HepG2 (cell line): ENCODE data around the gene HEBP1. TPM values are rescaled to one million over a fixed set of nuclear protein-coding genes. Genes with fewer than 3 reads are reported as not detected.

ENCODE experiments used
- polyA plus RNA-seq, 8 experiments: library from polyadenylated mRNA; depleted of rRNA in 3 of 8; stranded (reverse) in 7 of 8; unstranded in 1 of 8; fragments of >200 nt; fragmentation: Illumina TruSeq in 4 of 8; extraction: Trizol in 4 of 8; gene quantifications; 2 replicates each; pipeline versions ENCODE4 v1.2.1 to v1.2.3, GENCODE V29; 2011 to 2016; ENCODE audit warnings: low read depth in 4 of 8, missing spikeins in 1 of 8, mixed read lengths in 1 of 8; ENCODE audit not compliant: insufficient read depth in 1 of 8
- small RNA-seq, 3 experiments: library from RNA; depleted of rRNA; stranded (forward); fragments of <200 nt; gene quantifications; one replicate each; pipeline ENCODE3, GENCODE V24; 2012; ENCODE audit warnings: low read depth in 2 of 3, low replicate concordance in 1 of 3; ENCODE audit not compliant: insufficient read length in 3 of 3, insufficient read depth in 2 of 3
- total RNA-seq, 5 experiments: library from RNA; depleted of rRNA; stranded (reverse); fragments of >200 nt; fragmentation: Illumina TruSeq; extraction: Trizol; gene quantifications; 2 replicates each; pipeline ENCODE4 v1.2.3, GENCODE V29; 2016; ENCODE audit warnings: low read depth in 1 of 5

HEBP1 gene
- total and polyA plus RNA-seq, 2 of the 13 experiments (the other 11 are each of a cell fraction or from before 2014, with no cell fraction given): 7.8 to 9.4 TPM

Small RNAs within 50 kb of the gene (small RNA-seq; reads per million reads assigned to genes)
- 0 to 0.98 (median 0.61) reads per million in 3 experiments for gene RF00604

Other genes with a start within 250 kb of the HEBP1 start
- gene APOLD1, start 214.6 kb downstream of the HEBP1 start, total RNA-seq (2016; rRNA removed; fragmentation: Illumina TruSeq; extraction: Trizol): 0.20 TPM in 1 of 2 replicates, not detected in the other
- gene APOLD1, start 214.6 kb downstream of the HEBP1 start, polyA plus RNA-seq (2011; rRNA removed): 0.16 and 0.84 TPM in 2 replicates
- gene DDX47, start 186.9 kb downstream of the HEBP1 start, total RNA-seq (2016; rRNA removed; fragmentation: Illumina TruSeq; extraction: Trizol): 78.7 and 101 TPM in 2 replicates
- gene DDX47, start 186.9 kb downstream of the HEBP1 start, polyA plus RNA-seq (2011; rRNA removed): 37.3 and 48.5 TPM in 2 replicates
- 0.24 and 0.27 TPM in 2 replicates for gene GPRC5A, start 108.7 kb downstream of the HEBP1 start, total RNA-seq (2016; rRNA removed; fragmentation: Illumina TruSeq; extraction: Trizol)
- gene GPRC5A, start 108.7 kb downstream of the HEBP1 start, polyA plus RNA-seq (2011; rRNA removed): 3.0 and 3.3 TPM in 2 replicates
- gene GPRC5D, start 48.1 kb downstream of the HEBP1 start, total RNA-seq (2016; rRNA removed; fragmentation: Illumina TruSeq; extraction: Trizol): not detected in 2 replicates
- gene GPRC5D, start 48.1 kb downstream of the HEBP1 start, polyA plus RNA-seq (2011; rRNA removed): not detected in 2 replicates
- gene FAM234B, start 44.1 kb upstream of the HEBP1 start, total RNA-seq (2016; rRNA removed; fragmentation: Illumina TruSeq; extraction: Trizol): 4.2 and 7.8 TPM in 2 replicates
- 10.3 and 13.8 TPM in 2 replicates for gene FAM234B, start 44.1 kb upstream of the HEBP1 start, polyA plus RNA-seq (2011; rRNA removed)
- not detected in 2 replicates for gene GSG1, start 103.4 kb upstream of the HEBP1 start, total RNA-seq (2016; rRNA removed; fragmentation: Illumina TruSeq; extraction: Trizol)
- not detected in 2 replicates for gene GSG1, start 103.4 kb upstream of the HEBP1 start, polyA plus RNA-seq (2011; rRNA removed)
- 0.13 TPM in 1 of 2 replicates, not detected in the other for gene EMP1, start 196.5 kb upstream of the HEBP1 start, total RNA-seq (2016; rRNA removed; fragmentation: Illumina TruSeq; extraction: Trizol)
- 0.61 and 0.76 TPM in 2 replicates for gene EMP1, start 196.5 kb upstream of the HEBP1 start, polyA plus RNA-seq (2011; rRNA removed)